HG02870 (cell line): Measurements from ENCODE around the gene CEP97.
"Not testable (repeated sequence)": the region's sequence is repeated elsewhere in the genome, so short reads cannot be mapped to it uniquely, and the experiment has no call there.

Experiments used
- ATAC-seq: cut with Tn5 transposase; IDR thresholded peaks from one replicate; pipeline ENCODE4 v1.9.1; 2021; ENCODE audit warnings: mild to moderate bottlenecking, moderate library complexity; ENCODE audit not compliant: unreplicated experiment

The CEP97 gene

GRCh38 chr3:101724329-101725193 is at the start of gene CEP97:
CEP97 (plus strand) TSS chr3:101724614; CDS start chr3:101724677, 63 bp downstream.
- ATAC-seq: peak; percentile 83

- ATAC-seq: no peak
Observed at GRCh38 chr3:101675709-101676215, 48.7 kb upstream of the CEP97 start.

GRCh38 chr3:101676216-101676764 is 48.1 kb upstream of the CEP97 start:
- peak; percentile 79 for ATAC-seq

- peak; percentile 63 for ATAC-seq
Observed at GRCh38 chr3:101676765-101677435, 47.5 kb upstream of the CEP97 start, which contains the start of gene ZBTB11. ZBTB11 (minus strand) TSS chr3:101677132; CDS start chr3:101676914, 218 bp downstream.

GRCh38 chr3:101677436-101678286 is 46.8 kb upstream of the CEP97 start:
- no peak for ATAC-seq

- not testable (repeated sequence) for ATAC-seq
Observed at GRCh38 chr3:101678837-101679236, 45.6 kb upstream of the CEP97 start.

- no peak for ATAC-seq
Observed at GRCh38 chr3:101680466-101680865, 43.9 kb upstream of the CEP97 start.

GRCh38 chr3:101685050-101685400 is 39.4 kb upstream of the CEP97 start:
- no peak for ATAC-seq

- ATAC-seq: no peak
Observed at GRCh38 chr3:101685870-101686307, 38.5 kb upstream of the CEP97 start.

- ATAC-seq: no peak
Observed at GRCh38 chr3:101687142-101687931, 37.1 kb upstream of the CEP97 start.

- no peak for ATAC-seq
Observed at GRCh38 chr3:101689286-101689685, 35.1 kb upstream of the CEP97 start.

- ATAC-seq: peak; percentile 33
Observed at GRCh38 chr3:101690972-101691371, 33.4 kb upstream of the CEP97 start.

- not testable (repeated sequence) for ATAC-seq
Observed at GRCh38 chr3:101691685-101692671, 32.4 kb upstream of the CEP97 start.

GRCh38 chr3:101693540-101693939 is 30.9 kb upstream of the CEP97 start:
- peak; percentile 87 for ATAC-seq

- not testable (repeated sequence) for ATAC-seq
Observed at GRCh38 chr3:101694836-101695235, 29.6 kb upstream of the CEP97 start.

- no peak for ATAC-seq
Observed at GRCh38 chr3:101695779-101696372, 28.5 kb upstream of the CEP97 start.

GRCh38 chr3:101701696-101702634 is 22.4 kb upstream of the CEP97 start:
- ATAC-seq: no peak
